OCI-LY7 (cell line): Measurements from ENCODE around the gene LRP5.

Experiments used
- CTCF ChIP-seq: fragments of 200-600 bp; sonication (generic); conservative IDR thresholded peaks from 2 replicates; pipeline ENCODE4 v1.5.1; 2014; ENCODE audit warnings: mild to moderate bottlenecking, antibody characterized with exemption, low read length, moderate library complexity, mixed read lengths
- EZH2phosphoT487 ChIP-seq: fragments of 200-600 bp; sonication (generic); IDR thresholded peaks from 2 replicates; pipeline ENCODE4 v1.6.1; 2018; ENCODE audit warnings: low read depth, borderline replicate concordance, mild to moderate bottlenecking, mixed run types, antibody characterized with exemption, low read length, moderate library complexity, mixed read lengths

- TF ChIP-seq CTCF (no peak), EZH2phosphoT487 (no peak)
Observed at GRCh38 chr11:68303982-68304780, 8.2 kb upstream of the LRP5 start.
